ENCODE results near the gene CD9. TPM values are rescaled to one million over a fixed set of nuclear protein-coding genes. Genes with fewer than 3 reads are reported as not detected.

Gene CD9
- polyA plus RNA-seq, 1 donor from 2014 or later, result not detected

DNA sequence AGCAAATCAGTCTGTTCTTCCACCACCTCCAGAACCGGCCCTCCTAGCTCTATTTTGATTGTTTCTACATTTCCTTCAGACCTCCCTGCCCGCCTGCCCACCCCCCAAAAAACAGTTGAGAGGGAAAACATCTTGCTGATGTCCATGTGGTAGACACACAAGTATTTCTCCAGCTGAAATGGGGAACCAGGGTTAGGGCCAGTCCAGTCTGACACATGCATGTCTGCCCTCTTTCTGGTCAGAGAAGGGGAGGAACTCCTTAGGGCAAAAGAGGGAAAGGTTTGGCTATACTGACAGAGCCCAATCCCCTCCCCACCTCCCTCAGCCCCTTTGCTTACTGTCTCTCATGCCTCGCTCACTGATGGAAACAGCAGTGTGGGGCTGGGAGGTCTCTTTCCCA, 3.4 kb downstream of the CD9 start:
- H3K27ac ChIP-seq (ENCODE audit: low read length), result no peak overlapping the region
- no peaks in the 10 kb centered on the region for H3F3A ChIP-seq (ENCODE audit: insufficient read depth, low read length, poor library complexity, severe bottlenecking)
- no peaks in the 10 kb centered on the region for H3K9me2 ChIP-seq (ENCODE audit: insufficient read depth, low read length)
- H3K4me3 ChIP-seq (ENCODE audit: low read length), result no peak overlapping the region
- H4K20me1 ChIP-seq (ENCODE audit: insufficient read depth), result no peaks in the 10 kb centered on the region
- no peak overlapping the region for H3K4me2 ChIP-seq (ENCODE audit: low read length)
- no peaks in the 10 kb centered on the region for H3K79me2 ChIP-seq (replicated peaks; ENCODE audit: insufficient read depth, low read length)
- H2AFZ ChIP-seq (ENCODE audit: low read depth, low read length), result no peak overlapping the region
- TF ChIP-seq RAD21 (conservative IDR thresholded peaks at IDR 0.05), result no peak
- no peak for TF ChIP-seq EZH2 (IDR thresholded peaks at IDR 0.05; ENCODE audit: borderline replicate concordance, insufficient read depth, low read length, poor library complexity, severe bottlenecking)
- TF ChIP-seq EP300 (conservative IDR thresholded peaks at IDR 0.05; ENCODE audit: poor library complexity, severe bottlenecking), result no peak
- no peak for TF ChIP-seq TAF1 (IDR thresholded peaks at IDR 0.05; ENCODE audit: low read depth)
- TF ChIP-seq, protein P1, sequence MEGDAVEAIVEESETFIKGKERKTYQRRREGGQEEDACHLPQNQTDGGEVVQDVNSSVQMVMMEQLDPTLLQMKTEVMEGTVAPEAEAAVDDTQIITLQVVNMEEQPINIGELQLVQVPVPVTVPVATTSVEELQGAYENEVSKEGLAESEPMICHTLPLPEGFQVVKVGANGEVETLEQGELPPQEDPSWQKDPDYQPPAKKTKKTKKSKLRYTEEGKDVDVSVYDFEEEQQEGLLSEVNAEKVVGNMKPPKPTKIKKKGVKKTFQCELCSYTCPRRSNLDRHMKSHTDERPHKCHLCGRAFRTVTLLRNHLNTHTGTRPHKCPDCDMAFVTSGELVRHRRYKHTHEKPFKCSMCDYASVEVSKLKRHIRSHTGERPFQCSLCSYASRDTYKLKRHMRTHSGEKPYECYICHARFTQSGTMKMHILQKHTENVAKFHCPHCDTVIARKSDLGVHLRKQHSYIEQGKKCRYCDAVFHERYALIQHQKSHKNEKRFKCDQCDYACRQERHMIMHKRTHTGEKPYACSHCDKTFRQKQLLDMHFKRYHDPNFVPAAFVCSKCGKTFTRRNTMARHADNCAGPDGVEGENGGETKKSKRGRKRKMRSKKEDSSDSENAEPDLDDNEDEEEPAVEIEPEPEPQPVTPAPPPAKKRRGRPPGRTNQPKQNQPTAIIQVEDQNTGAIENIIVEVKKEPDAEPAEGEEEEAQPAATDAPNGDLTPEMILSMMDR (IDR thresholded peaks at IDR 0.05; ENCODE audit: poor library complexity, severe bottlenecking), result no peak
- TF ChIP-seq MXI1 (conservative IDR thresholded peaks at IDR 0.05; ENCODE audit: poor library complexity, severe bottlenecking), result no peak
- TF ChIP-seq REST (IDR thresholded peaks at IDR 0.05; ENCODE audit: borderline replicate concordance), result no peak
- H3K9ac ChIP-seq (ENCODE audit: low read length), result no peak overlapping the region
- no peaks in the 10 kb centered on the region for H3K36me3 ChIP-seq (ENCODE audit: insufficient read depth, low read length)
- H3K9me3 ChIP-seq (ENCODE audit: low read length), result no peaks in the 10 kb centered on the region
- H3K27me3 ChIP-seq (ENCODE audit: insufficient read depth, low read depth, low read length), result peaks cover 46% of the 10 kb centered on the region

DNA sequence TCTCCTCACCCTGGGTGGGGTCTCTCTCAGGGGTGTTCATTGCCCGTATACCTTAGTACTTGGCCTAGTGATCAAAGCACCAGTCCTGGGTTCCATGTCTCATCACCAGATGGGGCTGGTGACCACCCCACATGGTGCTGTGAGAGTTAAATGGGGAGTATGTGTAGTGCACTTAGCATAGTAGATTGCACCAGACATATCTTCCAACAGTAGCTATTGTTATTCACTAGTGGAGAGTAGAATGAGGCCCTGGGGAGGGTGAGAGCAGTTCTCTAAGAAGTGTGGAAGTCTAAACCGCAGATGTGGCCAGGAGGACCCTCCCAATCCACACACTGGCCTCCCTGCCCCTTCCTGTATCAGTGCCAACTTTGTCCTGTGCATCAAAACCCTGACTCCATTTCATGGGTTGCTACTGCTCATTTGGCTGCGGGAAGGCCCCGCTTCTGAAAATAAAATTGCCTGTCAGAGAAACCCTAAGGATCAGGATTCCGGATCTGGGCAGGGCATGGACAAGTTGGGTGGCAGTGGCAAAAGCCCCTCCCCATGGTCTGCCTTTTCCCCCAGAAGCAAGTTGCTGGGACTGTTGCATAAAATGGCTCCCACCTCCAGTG, 4.4 kb downstream of the CD9 start:
- no peaks in the 10 kb centered on the region for H3K79me2 ChIP-seq (replicated peaks; ENCODE audit: insufficient read depth, low read length)
- no peak overlapping the region for H3K4me2 ChIP-seq (ENCODE audit: low read length)
- no peak overlapping the region for H3K27ac ChIP-seq (ENCODE audit: low read length)
- TF ChIP-seq REST (IDR thresholded peaks at IDR 0.05; ENCODE audit: borderline replicate concordance) (no peak), TAF1 (IDR thresholded peaks at IDR 0.05; ENCODE audit: low read depth) (no peak), SMC3 (conservative IDR thresholded peaks at IDR 0.05; ENCODE audit: poor library complexity) (no peak), RAD21 (conservative IDR thresholded peaks at IDR 0.05) (no peak), MXI1 (conservative IDR thresholded peaks at IDR 0.05; ENCODE audit: poor library complexity, severe bottlenecking) (no peak), EZH2 (IDR thresholded peaks at IDR 0.05; ENCODE audit: borderline replicate concordance, insufficient read depth, low read length, poor library complexity, severe bottlenecking) (no peak), POLR2AphosphoS5 (IDR thresholded peaks at IDR 0.05) (no peak), EP300 (conservative IDR thresholded peaks at IDR 0.05; ENCODE audit: poor library complexity, severe bottlenecking) (no peak)
- TF ChIP-seq, protein P1 (IDR thresholded peaks at IDR 0.05; ENCODE audit: poor library complexity, severe bottlenecking), result no peak
- H3K9ac ChIP-seq (ENCODE audit: low read length), result no peak overlapping the region
- H4K20me1 ChIP-seq (ENCODE audit: insufficient read depth), result no peaks in the 10 kb centered on the region
- H3K9me2 ChIP-seq (ENCODE audit: insufficient read depth, low read length), result no peaks in the 10 kb centered on the region
- H2AFZ ChIP-seq (ENCODE audit: low read depth, low read length), result no peak overlapping the region
- no peak overlapping the region for H3K4me3 ChIP-seq (ENCODE audit: low read length)
- no peaks in the 10 kb centered on the region for H3K36me3 ChIP-seq (ENCODE audit: insufficient read depth, low read length)
- H3K9me3 ChIP-seq (ENCODE audit: low read length), result no peaks in the 10 kb centered on the region
- H3F3A ChIP-seq (ENCODE audit: insufficient read depth, low read length, poor library complexity, severe bottlenecking), result no peaks in the 10 kb centered on the region
- H3K27me3 ChIP-seq (ENCODE audit: insufficient read depth, low read depth, low read length), result peaks cover 35% of the 10 kb centered on the region
